ENCODE measurements around the gene ASB16.
A peak's percentile ranks its signal among the peaks of the same experiment; 100 is the strongest.

ASB16 gene

GRCh38 chr17:44209786-44210341 lies 39.4 kb downstream of the ASB16 start:
- DNase-seq (peak; percentile 62), ATAC-seq (peak; percentile 69)

DNA sequence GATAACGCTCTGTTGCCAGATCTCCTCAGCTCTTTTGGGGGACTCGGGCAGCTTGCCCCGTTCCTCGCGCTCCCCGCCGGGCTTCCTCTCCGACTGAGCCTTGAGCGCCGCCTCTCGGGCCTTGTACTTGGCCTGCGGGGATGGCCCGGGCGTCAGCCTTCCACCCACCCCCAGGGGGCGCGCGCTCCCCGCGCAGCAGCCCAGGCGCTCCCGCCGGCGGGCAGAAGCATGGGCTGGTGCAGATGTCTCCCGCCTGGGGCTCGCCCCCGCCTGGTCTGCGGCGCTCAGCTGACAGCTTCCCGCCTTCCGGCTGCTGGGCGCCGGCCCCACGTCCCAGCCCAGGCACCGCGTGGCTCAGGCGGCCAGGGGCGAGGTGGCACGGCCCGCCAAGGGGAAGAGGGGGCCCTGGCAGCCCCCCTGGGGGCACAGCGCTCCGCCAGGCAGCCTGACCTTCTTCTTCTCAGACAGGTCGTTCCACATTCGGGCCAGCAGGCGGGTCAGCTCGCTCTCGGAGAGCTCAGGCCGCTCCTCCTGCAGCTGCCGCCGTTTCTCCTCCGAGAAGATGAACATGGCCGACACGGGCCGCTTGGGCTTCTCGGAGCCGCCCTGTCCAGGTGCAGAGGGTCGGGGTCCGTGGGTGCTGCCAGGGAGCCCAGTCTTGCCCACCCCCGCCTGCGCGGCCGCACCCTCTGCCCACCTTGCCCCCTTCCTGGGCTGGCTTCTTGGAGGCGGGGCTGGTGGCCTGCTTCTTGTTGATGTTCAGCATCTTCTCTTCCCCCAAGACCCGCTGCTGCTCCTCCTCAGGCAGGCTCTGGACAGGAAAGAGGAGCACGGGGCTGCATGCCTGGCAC lies 40.1 kb downstream of the ASB16 start:
- DNase-seq = peak; percentile 94
- peak; percentile 92 for ATAC-seq

DNA sequence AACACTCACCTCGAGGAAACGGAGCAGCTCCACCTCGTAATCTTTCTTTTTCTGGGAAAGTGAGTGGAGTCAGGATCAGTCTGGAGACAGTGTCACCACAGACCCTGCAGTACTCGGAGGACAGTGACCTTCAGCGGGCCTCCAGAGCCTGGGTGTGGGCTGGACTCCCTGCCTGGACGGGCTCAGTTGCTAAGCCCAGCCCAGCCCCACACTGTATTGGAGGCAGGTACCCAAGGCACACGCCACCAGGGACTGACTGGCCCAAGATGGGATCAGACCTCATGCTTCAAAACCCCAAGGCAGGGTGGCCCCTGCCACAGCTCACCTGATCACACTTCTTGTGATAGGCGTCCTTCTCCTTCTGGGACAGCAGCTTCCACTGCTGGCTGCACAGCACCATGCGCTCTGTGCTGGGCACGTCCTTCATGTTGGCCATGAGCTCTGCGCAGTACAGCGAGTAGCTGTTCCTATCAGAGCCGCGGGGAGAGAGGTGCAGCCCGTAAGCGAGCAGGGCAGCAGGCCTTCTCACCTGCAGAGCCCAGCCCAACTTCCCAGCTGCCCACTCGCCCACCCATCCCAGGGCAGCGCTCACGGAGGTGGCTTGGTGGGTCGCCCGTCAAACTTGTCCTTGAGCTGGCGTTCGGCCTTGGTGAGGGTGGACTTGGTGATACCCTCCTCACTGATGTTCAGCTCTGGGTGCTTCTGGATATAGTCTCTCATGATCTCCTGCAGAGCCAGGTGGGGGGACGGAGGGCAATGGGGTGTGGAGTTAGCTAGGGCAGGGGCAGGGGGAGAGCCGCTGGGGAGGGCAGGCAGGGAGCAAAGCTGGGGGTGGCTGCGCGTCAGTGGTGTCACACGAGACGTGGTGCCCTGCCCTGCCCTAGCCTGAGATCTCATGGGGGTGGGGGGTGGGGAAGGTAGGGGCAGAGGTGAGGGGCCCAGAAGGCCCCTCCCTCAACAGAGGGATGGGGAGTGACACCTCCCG lies 41.1 kb downstream of the ASB16 start:
- DNase-seq = no peak
- no peak for ATAC-seq

GRCh38 chr17:44212507-44213402 lies 42.3 kb downstream of the ASB16 start:
- ATAC-seq (no peak), DNase-seq (no peak)

GRCh38 chr17:44213403-44214229 lies 43.1 kb downstream of the ASB16 start:
- no peak for DNase-seq
- ATAC-seq = no peak

- DNase-seq (no peak), ATAC-seq (no peak)
These were observed 43.7 kb downstream of the ASB16 start for GRCh38 chr17:44214230-44214494.

- DNase-seq (no peak), ATAC-seq (no peak)
These were observed 44.4 kb downstream of the ASB16 start for GRCh38 chr17:44214896-44215295.

DNA sequence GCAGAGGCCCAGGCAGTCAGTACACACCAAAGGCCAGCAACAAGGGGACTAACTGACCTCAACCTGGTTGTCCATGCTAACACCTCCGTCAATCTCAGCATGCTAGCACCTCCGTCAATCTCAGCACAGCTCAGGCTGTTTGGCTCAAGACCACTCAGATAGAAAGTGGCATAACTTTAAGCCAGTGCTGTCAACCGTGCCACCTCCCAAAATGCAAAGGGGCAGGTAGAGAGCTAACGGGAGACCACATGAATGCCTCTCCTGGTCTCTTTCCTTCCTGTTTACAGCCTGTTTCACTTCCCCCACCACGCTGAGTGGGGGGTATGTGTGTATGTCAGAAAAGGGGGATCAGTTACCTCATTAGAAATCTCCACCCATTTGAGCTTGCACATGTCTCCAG lies 45.7 kb downstream of the ASB16 start:
- DNase-seq (peak; percentile 60), ATAC-seq (no peak)

- peak; percentile 26 for DNase-seq
These were observed 46.2 kb downstream of the ASB16 start for GRCh38 chr17:44216694-44217093.

GRCh38 chr17:44217738-44218343 lies 47.3 kb downstream of the ASB16 start:
- ATAC-seq (no peak), DNase-seq (no peak)

More at GRCh38 chr17:44216694-44217093, 46.2 kb downstream of the ASB16 start:
- ATAC-seq = no peak

- peak; percentile 91 for DNase-seq
- ATAC-seq = peak; percentile 44
These were observed 48.0 kb downstream of the ASB16 start for GRCh38 chr17:44218344-44219107.

- ATAC-seq = peak; percentile 39
- peak; percentile 78 for DNase-seq
These were observed 48.7 kb downstream of the ASB16 start for GRCh38 chr17:44219108-44219615.

GRCh38 chr17:44219616-44220212 lies 49.2 kb downstream of the ASB16 start, which contains the start of gene UBTF:
UBTF (minus strand) TSS chr17:44219675; CDS start chr17:44218229, 1,446 bp downstream.
- ATAC-seq (peak; percentile 1), DNase-seq (peak; percentile 72)

- DNase-seq = peak; percentile 62
- no peak for ATAC-seq
These were observed 49.9 kb downstream of the ASB16 start for GRCh38 chr17:44220213-44221083.

GRCh38 chr17:44221084-44221861 lies 50.8 kb downstream of the ASB16 start:
- ATAC-seq (peak; percentile 14), DNase-seq (peak; percentile 74)

DNA sequence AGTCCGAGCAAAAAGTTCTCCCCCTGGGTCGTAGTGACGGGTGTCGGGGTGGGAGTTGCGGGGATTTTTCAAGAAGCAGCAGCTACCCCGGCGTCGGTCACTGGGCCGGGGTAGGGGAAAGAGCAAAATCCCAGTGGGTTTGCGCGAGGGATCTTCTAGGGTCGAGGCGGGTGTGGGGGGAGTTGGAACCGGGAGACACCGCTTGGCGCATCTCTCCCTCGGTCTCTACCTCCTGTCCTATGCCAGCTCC lies 51.3 kb downstream of the ASB16 start:
- DNase-seq (peak; percentile 41), ATAC-seq (no peak)

Data from stimulated activated naive CD8-positive, alpha-beta T cell treated with anti-CD3 and anti-CD28 coated beads, Interleukin-15, Interleukin-2, amounts not matched to agents 100 U/mL and 50 U/mL, for 24 hours (primary cell).